SW 1271 (cell line): Measurements from ENCODE around the gene GTF2H1.
"Not testable (repeated sequence)": the region's sequence is repeated elsewhere in the genome, so short reads cannot be mapped to it uniquely, and the experiment has no call there.

Experiments
- DNase-seq, 2 experiments: peaks; one replicate each; lab custom pipeline; 2025; lab: John Stamatoyannopoulos, UW

GTF2H1 gene

DNA sequence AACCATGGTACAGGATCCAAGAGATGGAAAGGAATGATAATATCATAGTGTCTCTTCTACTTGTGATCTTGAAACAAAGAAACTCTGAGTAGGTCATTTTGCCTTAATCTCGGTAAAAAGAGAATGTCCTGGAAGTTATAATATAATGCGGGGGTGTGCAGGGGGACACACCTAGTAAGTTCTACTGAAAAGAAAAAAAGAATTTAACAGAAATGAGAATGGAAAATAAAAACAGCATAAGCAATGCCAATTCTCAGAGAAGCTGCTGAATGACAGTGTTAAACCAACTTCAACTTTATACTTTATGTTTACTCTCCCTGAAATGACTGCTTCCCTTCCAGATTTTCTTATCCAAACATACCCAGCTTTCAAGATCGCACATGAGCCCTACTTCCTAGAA, 2.5 kb upstream of the GTF2H1 start:
- no peak for DNase-seq

GRCh38 chr11:18320617-18321016, 1.8 kb upstream of the GTF2H1 start:
- DNase-seq: no peak

DNA sequence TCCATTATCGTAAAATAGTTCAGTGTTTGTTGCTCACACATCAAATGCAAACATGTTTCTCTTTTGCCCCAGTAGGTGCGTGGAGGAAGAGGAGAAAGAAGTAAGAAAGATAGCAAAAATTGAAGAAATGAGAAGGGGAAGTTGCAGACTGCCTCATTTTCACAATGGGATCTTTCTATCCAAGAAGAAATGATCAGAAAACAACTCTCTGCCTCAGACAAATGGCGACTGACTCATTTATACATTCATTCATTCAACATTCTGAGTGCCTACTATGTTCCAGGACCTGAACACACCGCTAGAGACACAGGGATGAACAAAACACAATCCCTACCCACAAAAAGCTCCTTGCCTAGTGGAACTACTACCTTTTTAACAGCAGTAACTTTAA, 794 bp upstream of the GTF2H1 start:
- DNase-seq: no peak

DNA sequence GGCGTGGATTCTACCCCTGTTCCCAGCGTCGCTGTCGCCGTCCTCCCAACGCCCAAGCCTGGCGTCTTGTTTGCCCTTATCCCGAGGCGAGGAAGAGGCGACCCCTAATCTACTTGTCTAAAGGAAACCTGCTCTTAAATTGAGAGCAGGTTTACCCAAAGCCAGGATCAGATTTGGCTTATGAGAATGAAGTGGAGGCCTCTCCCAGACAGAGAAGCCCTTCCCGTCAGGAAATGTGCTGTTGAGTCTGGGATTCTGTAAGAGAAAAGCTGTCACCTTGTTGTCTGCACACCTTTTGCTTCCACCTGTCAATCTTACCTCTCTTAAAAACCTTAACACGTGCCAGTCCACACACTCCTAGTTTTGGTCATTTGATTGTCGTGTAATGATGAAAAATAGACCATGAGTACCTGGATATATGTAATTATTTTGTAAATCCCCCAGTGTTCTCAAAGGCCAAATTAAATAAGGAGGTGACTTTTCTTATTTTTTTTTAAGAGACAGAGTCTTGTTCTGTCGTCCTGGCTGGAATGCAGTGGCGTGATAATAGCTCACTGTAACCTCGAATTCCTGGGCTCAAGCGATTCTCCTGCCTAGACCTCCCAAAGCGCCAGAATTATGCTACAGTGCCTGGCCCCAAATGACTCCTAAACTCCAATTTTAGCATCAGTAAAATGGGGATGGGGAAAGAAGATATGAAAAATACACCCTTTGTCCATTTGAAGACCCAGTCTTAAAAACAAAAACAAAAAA, 627 bp downstream of the GTF2H1 start:
- DNase-seq: no peak

DNA sequence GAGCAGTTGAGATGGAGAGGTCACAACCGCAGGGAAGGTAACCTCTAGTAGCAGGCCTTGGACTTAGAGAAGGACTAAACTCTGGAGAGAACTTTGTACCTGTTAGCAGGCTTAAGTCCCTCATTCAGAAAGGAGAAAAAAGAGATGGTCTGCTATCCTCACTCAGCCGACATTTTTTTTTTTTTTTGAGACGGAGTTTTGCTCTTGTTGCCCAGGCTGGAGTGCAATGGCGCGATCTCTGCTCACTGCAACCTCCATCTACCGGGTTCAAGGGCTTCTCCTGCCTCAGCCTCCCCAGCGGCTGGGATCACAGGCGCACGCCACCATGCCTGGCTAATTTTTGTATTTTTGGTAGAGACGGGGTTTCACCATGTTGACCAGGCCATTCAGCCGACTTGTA, 1.5 kb downstream of the GTF2H1 start:
- not testable (repeated sequence) for DNase-seq

DNA sequence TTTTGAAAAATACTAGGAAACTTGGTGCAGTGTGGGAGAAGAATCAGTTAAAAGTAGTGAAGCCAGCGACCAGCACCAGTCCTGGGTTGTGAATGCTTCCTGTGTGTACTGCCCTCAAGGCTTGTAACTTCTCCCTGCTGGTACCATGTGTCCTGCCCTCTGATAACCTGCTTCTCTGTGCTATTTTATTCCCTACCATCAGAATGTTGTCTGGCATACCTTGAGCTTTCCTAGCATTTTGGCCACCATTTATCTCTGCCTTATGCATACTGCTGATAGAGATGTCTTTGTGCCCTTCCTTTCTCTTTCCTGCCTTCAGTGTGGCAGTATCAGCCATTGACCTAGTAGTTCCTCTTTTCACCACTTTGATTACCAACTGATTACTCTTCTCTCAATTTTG, 2.0 kb downstream of the GTF2H1 start:
- no peak for DNase-seq

GRCh38 chr11:18329196-18329870, 7.0 kb downstream of the GTF2H1 start:
- DNase-seq: no peak

- no peak for DNase-seq
Measured at GRCh38 chr11:18330921-18331320, 8.6 kb downstream of the GTF2H1 start.

DNA sequence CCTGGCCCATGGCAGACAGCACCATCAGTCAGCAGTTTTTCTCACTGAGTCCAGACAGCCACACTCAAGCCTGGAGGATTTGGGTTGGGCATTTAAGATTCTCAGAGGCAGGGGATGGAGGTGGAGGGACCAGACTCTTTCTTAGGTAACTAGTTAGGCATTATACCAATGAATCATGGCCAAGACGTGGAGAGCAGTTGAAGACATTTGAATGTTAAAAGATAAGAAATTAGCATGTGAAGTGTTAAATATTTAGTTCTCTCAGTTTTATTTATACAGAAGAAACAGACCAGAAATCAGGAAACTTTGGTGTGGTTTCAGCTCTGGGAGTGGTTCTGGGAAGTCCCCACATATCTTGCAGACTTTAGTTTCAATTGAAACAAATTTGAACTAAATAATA, 9.9 kb downstream of the GTF2H1 start:
- no peak for DNase-seq

GRCh38 chr11:18332891-18333290, 10.5 kb downstream of the GTF2H1 start:
- no peak for DNase-seq

DNA sequence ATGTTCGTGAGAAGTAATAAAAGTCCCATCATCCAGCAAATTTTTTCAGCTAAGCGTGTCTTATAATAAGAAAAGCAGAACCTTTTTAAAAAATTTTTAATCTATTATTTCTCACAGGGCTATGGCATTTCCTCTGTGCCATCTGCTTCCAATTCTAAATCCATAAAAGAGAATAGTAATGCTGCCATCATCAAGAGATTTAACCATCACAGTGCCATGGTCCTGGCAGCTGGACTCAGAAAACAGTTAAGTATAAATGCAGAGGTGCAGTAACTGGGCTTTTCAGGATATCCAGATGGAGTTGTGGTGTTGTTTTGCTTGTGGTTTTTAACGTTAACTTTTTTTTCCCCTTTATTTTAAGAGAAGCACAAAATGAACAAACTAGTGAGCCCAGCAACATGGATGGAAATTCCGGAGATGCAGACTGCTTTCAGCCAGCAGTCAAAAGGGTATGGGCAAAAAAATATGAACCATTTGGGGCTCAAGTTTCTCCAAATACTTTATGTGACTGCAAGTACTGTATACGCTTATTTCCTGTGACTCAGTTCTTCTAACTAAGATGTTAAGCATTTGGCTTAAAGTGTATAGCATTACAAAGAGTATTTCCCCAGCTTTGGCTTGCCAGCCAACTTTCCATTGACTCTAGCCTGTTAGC, 25.2 kb downstream of the GTF2H1 start:
- no peak for DNase-seq

GRCh38 chr11:18352581-18352980, 30.2 kb downstream of the GTF2H1 start:
- DNase-seq: no peak

DNA sequence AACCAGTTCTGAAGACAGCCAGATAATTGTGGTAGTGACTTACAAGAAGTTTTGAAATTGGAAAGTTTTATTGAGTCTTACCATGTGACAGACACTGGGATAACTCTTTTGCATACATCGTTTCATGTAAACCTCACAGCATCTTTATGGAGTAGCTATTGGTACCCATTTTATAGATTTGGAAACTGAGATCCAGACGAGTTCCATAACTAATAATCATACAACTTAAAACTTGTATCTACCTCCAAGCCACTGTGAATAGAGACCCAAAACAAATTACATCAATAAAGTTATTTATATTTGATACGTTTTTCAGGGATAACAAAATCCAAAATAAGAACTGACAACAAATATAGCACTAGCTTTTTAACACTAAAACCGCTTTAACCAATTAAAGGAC, 36.3 kb downstream of the GTF2H1 start:
- no peak for DNase-seq

GRCh38 chr11:18361154-18361553, 38.8 kb downstream of the GTF2H1 start:
- DNase-seq: no peak

DNA sequence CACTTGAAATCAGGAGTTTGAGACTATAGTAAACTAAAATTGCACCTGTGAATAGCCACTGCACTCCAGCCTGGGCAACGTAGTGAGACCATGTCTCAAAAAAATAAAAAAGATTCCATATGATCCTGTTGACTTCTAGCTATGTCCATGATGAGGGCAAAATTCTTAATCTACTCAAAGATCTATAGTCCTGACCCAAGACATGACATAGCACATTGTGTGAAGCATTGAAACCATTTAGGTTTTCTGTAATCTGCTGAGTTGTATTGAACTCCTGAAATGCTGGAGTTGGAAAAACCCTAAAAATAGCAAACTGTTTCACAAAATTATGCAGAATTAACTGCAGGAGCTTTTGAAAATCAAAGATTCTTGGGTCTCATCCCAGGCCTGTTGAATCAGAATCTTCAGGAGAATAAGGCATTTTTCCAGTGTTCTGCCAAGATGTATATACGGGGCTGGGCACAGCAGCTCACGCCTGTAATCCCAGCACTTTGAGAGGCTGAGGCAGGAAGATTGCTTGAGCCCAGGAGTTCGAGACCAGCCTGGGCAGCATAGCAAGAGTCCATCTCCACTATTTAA, 42.2 kb downstream of the GTF2H1 start:
- DNase-seq: no peak

DNA sequence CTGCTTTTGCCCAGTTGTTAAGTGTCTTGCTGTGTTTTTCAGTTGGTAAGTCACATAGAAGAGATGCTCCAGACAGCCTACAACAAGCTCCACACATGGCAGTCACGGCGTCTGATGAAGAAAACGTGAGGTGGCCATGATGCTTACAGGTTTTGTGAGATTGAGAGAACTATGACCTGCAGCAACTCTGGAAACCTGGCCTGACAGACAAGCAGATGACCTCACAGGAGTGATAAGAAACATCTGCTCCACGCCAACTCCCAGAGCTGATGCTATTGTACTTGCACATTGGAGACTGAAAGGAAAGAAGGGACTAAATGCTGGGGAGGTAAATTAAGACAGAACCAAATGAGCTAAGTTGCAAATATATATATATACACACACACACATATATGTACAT, 43.4 kb downstream of the GTF2H1 start:
- no peak for DNase-seq

GRCh38 chr11:18366286-18366685, 43.9 kb downstream of the GTF2H1 start:
- no peak for DNase-seq

- no peak for DNase-seq
Measured at GRCh38 chr11:18367431-18367830, 45.1 kb downstream of the GTF2H1 start.

- no peak for DNase-seq
Measured at GRCh38 chr11:18368221-18368620, 45.9 kb downstream of the GTF2H1 start.

DNA sequence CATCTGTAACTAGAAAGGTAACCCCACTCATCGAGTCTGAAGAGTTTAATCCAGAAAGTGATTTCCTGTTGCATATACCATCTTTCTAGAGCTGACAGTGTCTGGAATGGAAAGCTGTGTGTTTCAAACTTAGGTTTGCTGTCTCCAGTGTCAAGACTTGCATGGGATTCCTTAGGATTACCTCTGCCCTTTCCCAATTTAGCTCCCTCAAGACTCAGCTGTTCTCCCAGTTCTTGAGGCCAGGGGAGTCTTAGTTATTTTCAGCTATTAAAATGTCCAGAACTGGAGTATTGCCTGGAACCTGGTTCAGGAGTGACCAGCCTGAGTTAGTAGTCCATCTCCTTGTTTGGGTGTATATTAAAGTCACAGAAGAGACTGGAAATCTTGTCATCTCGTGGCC, 47.0 kb downstream of the GTF2H1 start:
- DNase-seq: no peak

DNA sequence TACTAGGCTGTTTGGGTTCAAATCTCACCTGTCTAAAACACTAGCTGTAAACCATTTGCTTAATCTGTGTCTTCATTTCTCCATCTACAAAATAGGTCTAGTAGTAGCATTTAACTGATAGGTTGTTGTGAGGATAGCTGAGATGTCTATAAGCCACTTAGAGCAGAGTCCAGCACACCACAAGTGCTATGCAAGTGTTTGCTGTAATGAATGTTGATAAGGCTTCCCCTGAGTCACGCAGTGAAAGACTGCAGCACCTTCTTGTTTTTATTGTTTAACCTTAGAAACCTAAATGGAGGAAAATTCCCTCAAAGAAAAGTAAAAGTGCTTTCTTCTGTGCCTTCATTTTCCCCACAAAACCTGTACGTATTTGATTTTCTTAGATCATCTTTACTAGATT, 48.9 kb downstream of the GTF2H1 start:
- no peak for DNase-seq

DNA sequence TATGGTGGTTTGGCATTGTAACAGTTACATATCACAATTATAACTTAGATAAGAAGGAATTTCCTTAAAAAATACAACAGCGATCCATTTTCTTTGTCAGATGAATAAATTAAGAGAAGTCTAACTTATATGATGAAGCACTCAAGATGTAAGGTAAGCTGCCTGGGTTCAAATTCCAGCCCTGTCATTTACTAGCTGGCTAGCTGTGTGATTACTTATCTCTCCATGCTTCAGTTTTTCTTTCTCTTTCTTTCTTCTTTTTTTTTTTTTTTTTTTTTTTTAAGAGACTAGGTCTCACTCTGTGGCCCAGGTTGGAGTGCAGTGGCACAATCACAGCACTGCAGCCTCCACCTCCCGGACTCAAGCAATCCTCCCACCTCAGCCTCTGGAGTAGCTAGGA, 49.8 kb downstream of the GTF2H1 start:
- DNase-seq: no peak

DNA sequence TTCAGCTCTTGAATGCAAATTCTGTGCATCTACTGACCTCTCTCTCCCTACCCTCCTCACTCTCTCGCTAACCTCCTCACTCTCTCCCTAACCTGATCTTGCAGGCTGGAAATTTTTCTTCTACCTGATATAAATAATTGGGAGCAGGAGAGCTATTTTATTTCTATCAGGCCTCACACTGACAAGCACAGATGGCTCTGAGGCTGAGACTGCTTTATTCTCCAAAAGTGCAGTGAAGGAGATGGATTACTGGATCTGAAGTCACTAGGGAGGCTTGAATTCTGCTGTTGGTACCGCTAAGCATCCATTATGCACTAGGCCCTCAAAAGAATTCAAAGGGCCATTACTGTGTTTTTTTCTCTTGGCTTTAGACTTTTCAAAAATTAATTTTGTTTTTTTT, 52.6 kb downstream of the GTF2H1 start:
- DNase-seq: no peak
